ENCODE measurements around the gene IFNLR1.

DNA sequence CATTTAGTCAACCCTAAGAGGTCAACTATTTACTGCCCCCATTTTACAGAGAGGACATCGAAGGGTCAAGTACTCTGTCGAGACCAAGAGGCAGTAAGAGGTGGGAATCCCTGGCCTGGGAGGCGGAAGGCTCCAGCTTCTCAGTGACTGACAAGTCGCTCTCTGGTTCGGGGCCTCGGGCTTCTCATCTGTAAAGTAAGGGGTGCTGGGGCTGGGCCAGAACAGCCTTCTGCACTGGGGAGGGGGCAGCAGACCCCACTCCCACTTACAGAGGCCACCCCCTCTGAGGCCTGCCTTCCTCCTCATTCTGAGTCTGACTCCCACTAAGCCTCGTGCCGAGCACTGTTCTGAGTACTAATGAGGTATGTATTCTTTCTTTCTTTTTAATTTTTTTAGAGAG is 17.0 kb upstream of the IFNLR1 start:
- TF ChIP-seq, protein P1, sequence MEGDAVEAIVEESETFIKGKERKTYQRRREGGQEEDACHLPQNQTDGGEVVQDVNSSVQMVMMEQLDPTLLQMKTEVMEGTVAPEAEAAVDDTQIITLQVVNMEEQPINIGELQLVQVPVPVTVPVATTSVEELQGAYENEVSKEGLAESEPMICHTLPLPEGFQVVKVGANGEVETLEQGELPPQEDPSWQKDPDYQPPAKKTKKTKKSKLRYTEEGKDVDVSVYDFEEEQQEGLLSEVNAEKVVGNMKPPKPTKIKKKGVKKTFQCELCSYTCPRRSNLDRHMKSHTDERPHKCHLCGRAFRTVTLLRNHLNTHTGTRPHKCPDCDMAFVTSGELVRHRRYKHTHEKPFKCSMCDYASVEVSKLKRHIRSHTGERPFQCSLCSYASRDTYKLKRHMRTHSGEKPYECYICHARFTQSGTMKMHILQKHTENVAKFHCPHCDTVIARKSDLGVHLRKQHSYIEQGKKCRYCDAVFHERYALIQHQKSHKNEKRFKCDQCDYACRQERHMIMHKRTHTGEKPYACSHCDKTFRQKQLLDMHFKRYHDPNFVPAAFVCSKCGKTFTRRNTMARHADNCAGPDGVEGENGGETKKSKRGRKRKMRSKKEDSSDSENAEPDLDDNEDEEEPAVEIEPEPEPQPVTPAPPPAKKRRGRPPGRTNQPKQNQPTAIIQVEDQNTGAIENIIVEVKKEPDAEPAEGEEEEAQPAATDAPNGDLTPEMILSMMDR (IDR thresholded peaks at IDR 0.05): no peak
- TF ChIP-seq POLR2A (IDR thresholded peaks at IDR 0.05): no peak
- no peak for TF ChIP-seq EP300 (IDR thresholded peaks at IDR 0.05)
